Germinal center (tissue), 1 donor: ENCODE data around the gene YDJC.
"Not testable (repeated sequence)": the region's sequence is repeated elsewhere in the genome, so short reads cannot be mapped to it uniquely, and the experiment has no call there.

ENCODE experiments used
- DNase-seq: peaks from one replicate; pipeline ENCODE4 v3.0.0; 2012; ENCODE audit warnings: mixed read lengths, low spot score

Gene YDJC

GRCh38 chr22:21605887-21606564 lies 23.8 kb downstream of the YDJC start:
- no peak for DNase-seq

DNA sequence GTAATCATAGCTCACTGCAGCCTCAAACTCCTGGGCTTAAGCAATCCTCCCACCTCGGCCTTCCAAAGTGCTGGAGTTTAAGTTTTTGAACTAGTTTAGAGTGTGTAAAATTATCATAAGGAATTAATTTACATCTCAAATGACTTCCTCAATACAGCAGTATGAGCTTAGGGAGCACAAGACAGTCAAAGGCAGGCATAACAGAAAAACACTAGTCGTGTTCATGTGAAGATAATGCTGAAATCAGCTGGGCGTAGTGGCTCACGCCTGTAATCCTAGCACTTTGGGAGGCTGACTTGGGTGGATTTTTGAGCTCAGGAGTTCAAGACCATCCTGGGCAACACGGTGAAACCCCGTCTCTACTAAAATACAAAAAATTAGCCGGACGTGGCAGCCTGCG lies 25.8 kb downstream of the YDJC start:
- DNase-seq = no peak

GRCh38 chr22:21602579-21602978 lies 27.2 kb downstream of the YDJC start:
- DNase-seq = no peak

DNA sequence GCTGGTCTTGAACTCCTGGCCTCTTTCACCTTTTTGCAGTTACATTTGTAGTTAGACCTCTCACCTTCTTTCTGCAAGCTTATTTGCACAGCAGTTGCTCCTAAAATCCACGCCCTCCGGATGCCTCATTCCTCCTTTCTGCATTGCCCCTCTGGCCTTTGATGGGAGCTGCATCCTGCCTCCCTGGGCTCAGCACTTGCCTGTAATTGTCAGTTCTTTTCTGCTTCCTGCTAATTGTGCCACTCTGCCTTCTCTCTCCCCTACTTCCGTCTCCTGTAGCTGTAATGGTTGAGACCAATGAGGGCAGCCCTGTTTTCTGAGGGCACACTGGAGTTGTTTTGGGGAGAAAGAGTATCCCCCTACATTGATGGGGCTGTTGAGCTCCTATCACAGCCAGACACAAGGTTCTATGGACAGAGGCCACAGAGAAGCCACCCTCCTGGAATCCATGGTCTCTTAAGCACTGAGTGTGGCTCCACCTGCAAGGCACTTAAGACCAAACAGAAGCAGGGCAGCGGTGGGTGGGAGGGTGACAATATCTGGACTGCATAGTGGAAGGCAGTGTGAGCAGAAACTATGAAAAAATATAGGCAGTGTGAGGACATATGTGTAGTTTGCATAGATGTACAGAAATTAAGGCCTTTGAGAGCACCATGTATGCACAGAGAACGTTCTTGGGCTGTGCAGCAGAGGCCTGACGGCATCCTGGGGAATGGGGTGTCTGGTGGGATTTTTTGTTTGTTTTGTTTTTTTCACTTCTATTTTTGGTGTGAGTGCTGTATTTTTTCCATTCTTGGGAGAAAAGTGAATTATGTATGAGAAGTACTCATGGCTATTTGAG lies 30.5 kb downstream of the YDJC start:
- DNase-seq = no peak

GRCh38 chr22:21598302-21598701 lies 31.5 kb downstream of the YDJC start:
- DNase-seq = no peak

- not testable (repeated sequence) for DNase-seq
Measured at GRCh38 chr22:21596356-21597135, 33.3 kb downstream of the YDJC start.

DNA sequence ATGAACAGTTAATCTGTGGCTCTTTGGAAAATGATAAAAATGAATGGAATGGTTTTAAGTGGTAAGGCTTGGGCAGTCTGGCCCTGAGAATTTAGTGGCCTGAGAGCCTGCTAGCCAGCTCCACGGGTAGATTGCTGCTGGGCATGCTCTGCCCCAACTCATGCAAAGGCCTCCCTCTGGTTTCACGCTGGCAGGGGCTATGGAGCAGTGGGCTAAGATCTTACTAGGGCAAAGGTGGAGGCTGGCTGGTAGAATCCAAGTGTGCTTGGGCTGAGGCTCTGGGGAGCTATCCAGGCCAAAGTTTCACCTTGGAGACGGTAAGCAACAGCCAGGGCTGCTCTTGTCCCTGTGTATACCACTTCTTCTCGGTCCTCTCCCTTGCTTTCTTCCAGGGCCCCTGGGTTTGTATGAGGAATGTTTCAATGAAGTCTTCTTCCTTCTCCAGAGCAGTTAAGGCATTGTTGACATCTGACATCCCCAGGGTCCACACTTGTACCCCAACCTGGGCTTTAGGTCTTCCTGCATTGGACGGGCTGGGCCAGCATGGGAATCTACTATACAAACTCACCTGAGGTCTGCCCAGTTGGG lies 34.9 kb downstream of the YDJC start:
- DNase-seq = no peak

DNA sequence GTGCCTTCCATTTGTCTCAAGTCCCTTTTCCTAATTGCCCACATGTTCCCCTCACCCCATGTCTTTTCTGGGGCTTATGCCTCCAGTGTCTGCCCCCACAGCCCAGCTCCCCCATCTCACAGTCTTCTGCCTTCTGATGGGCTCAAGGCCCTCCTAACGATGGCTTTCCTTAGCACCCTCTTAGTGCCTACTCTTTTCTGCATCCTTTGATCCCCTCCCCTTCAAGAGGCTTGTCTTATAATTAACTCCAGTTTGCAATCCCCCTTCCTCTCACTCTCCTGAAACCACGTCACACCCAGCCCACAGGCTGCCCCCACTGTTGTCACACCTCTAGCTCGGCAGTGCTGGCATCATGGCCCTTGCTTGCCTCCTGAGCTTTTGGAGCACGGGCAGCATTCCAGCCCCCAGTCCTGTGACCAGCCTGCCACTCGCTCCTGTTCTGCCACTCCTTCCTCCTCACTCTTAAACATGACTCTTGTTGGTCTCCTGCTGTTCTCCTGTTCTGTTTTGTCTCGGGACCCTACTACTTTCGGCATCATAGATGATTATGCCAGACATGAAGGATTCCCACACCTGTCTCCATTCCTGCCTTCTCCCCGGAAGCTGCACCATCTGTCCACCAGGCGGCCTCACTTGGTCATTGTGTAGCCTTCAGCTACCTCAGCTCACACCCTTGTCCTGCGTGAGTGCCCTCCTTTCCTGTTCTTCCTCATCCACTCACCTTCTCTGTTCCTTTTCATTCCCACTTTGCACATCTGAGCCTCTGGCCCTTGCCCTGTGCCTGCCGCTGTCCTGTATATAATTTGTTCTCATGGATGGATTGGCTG lies 36.2 kb downstream of the YDJC start:
- DNase-seq = no peak

GRCh38 chr22:21592422-21592821 lies 37.4 kb downstream of the YDJC start:
- no peak for DNase-seq

- no peak for DNase-seq
Measured at GRCh38 chr22:21591695-21592094, 38.1 kb downstream of the YDJC start.

DNA sequence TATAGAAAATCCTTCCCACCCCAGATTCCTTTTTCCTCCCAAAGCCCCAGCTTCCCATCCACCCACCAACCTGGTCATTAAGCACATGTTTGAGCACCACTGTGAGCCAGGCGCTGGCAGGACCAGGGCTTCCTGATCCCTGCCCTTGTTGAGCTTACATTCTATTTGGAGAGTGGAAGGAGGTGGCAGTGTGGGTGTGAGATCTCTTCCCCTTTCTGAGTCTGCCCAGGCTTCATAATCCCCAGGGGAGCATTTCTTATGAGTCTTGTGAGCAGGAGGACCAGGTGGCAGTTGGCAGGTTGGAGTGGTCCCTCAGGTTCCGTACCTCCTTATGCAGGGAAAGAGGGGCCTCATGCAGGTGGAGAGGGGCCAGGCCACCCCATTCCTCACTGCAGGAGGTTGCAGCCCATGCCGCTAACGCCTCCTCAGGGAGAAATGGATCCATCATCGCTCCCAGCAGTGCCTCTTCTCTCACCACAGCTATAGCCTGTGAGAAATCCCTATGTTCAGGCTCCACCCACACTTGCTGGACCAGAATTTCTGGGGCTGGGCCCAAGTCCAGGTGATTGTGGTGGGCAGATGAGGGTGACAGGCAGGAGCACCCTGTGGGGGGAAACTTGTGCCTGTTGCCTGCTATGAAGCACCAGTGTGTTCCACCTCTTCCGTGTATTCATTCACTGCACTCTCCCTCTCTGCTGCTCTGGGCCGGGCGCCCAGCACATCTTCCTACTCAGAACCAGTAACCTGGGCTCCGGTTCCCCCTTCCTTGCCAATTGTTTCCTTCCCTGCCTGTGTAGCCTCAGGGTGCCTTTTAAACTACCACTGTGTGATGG lies 38.8 kb downstream of the YDJC start:
- peak; percentile 84 for DNase-seq

- no peak for DNase-seq
Measured at GRCh38 chr22:21589396-21589795, 40.4 kb downstream of the YDJC start.

GRCh38 chr22:21587803-21588611 lies 41.8 kb downstream of the YDJC start:
- peak; percentile 67 for DNase-seq

- DNase-seq = no peak
Measured at GRCh38 chr22:21585389-21585788, 44.4 kb downstream of the YDJC start.

DNA sequence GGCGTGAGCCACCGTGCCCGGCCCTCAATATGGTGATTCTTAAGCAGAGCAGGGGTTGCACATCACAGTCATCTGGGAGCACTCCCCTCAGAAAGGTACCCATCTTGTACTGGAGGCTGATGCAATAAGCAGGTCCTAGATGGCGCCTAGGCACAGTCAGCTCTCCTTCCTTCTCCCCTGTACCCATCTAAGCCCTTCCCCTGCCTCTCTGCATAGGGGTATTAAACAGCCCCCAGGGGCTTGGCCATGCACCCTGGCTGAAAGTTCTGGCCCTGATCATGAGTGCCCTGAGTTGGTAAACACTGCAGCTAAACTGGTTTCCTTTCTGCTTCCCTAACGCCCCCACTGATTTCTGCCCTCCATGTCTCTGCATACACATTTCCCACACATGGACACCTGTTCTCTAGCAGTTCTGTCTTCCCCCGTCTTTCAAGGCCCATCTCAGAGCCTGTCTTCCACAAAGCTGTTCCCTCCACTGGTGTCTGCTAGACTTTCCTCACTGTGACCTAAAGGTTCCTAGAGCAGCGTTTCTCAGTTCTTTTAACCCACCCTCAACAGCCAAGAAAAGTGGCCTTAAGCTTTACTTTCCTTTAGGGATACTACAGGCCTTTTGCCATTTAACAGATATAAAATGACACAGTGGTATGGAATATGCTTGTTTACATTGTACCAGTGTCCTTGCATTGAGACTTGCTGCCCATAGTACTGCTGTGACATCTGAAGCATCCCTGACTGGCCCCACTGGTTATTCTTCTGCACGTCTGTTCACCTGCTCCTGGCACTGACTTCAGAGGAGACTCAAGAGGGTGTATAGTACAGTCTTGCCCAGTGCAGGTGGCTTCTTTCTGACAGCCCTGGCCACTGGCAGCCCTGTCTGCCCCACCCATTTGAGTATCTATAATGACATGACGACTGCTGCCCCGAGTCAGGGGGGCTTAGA lies 46.8 kb downstream of the YDJC start:
- DNase-seq = no peak

- not testable (repeated sequence) for DNase-seq
Measured at GRCh38 chr22:21581009-21581713, 48.7 kb downstream of the YDJC start.

DNA sequence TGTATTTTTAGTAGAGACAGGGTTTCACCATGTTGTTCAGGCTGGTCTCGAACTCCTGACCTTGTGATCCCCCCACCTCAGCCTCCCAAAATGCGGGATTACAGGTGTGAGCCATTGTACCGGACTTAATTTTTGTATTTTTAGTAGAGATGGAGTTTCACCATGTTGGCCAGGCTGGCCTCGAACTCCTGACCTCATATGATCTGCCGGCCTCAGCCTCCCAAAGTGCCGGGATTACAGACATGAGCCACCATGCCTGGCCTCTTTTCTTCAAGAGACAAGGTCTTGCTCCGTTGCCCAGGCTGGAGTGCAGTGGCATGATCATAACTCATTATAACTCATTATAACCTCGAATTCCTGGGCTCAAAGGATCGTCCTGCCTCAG lies 49.2 kb downstream of the YDJC start:
- DNase-seq = not testable (repeated sequence)

GRCh38 chr22:21579474-21579851 lies 50.4 kb downstream of the YDJC start:
- DNase-seq = no peak
